ENCODE measurements around the gene TTLL10. TPM values are rescaled to one million over a fixed set of nuclear protein-coding genes. Genes with fewer than 3 reads are reported as not detected.

Gene TTLL10
- total and polyA plus RNA-seq, 2 experiments from 2014 or later = 0.45 TPM; not detected in 1

- Mint-ChIP-seq H3K27me3 (ENCODE audit: insufficient read depth, low read depth, poor library complexity) (peaks cover 3% of the 10 kb centered on the region), H3K4me3 (no peak overlapping the region), H3K9me3 (no peaks in the 10 kb centered on the region; the same call in 2 of the 3 replicates), H3K27ac (no peak overlapping the region), H3K36me3 (ENCODE audit: low read depth) (no peaks in the 10 kb centered on the region), H3K4me1 (peaks cover 7% of the 10 kb centered on the region; the same call in 2 of the 3 replicates)
- no peaks in the 10 kb centered on the region for H3K27me3 ChIP-seq (ENCODE audit: insufficient read depth)
- no peaks in the 10 kb centered on the region for H3K79me2 ChIP-seq (replicated peaks; ENCODE audit: insufficient read depth)
- H3K9me2 ChIP-seq (ENCODE audit: insufficient read depth) = no peaks in the 10 kb centered on the region
- H3K27ac ChIP-seq (ENCODE audit: low read depth) = no peak overlapping the region
- H3K36me3 ChIP-seq (ENCODE audit: insufficient read depth) = no peaks in the 10 kb centered on the region; the same call in 1 of the 2 replicates
- H4K20me1 ChIP-seq (replicated peaks; ENCODE audit: insufficient read depth) = no peaks in the 10 kb centered on the region
- ATAC-seq = peak; percentile 68
- H3F3A ChIP-seq (replicated peaks; ENCODE audit: low read depth) = no peaks in the 10 kb centered on the region
- 0 out of 2 replicates have a peak overlapping the region, but pooled peaks have one; percentile 72 for H2AFZ ChIP-seq
- TF ChIP-seq CTCF (conservative IDR thresholded peaks at IDR 0.05; ENCODE audit: low read depth in 2 of 2) (no peak), JUNB (IDR thresholded peaks at IDR 0.05; ENCODE audit: unreplicated experiment) (no peak), ETS1 (IDR thresholded peaks at IDR 0.05) (no peak), CREB1 (CRISPR knock-in tag; IDR thresholded peaks at IDR 0.05; ENCODE audit: low read depth) (no peak), POLR2AphosphoS5 (IDR thresholded peaks at IDR 0.05; ENCODE audit: low read depth) (no peak), EZH2 (IDR thresholded peaks at IDR 0.05; ENCODE audit: low read depth, unreplicated experiment) (no peak), EZH2phosphoT487 (IDR thresholded peaks at IDR 0.05; ENCODE audit: unreplicated experiment) (no peak), STAT1 (IDR thresholded peaks at IDR 0.05; ENCODE audit: unreplicated experiment) (no peak), ZNF114 (CRISPR knock-in tag; IDR thresholded peaks at IDR 0.05) (no peak), NANOG (IDR thresholded peaks at IDR 0.05; ENCODE audit: borderline replicate concordance) (no peak), REST (IDR thresholded peaks at IDR 0.05; ENCODE audit: unreplicated experiment) (no peak), ZNF462 (CRISPR knock-in tag; IDR thresholded peaks at IDR 0.05) (no peak), ZNF331 (CRISPR knock-in tag; IDR thresholded peaks at IDR 0.05; ENCODE audit: low read depth) (no peak)
- no peak overlapping the region for H3K4me3 ChIP-seq
- no peak overlapping the region for H3K4me2 ChIP-seq
- peak; percentile 63 for DNase-seq (ENCODE audit: low spot score)
- H3K4me1 ChIP-seq (ENCODE audit: insufficient read depth) = peaks cover 4% of the 10 kb centered on the region; the same call in 1 of the 2 replicates
These were observed 29.4 kb upstream of the TTLL10 start for GRCh38 chr1:1144122-1144842.

Measured in GM23338 (cell line).